Suprapubic skin (tissue), 4 donors: ENCODE data around the gene DOHH.

ENCODE experiments used
- POLR2A ChIP-seq, 2 donors: fragments of 450-650 bp; IDR thresholded peaks; one replicate each; pipeline ENCODE4 v1.6.1; 2017; ENCODE audit warnings: antibody characterized with exemption in 2 of 2, mild to moderate bottlenecking in 2 of 2, moderate library complexity in 2 of 2
- POLR2AphosphoS5 ChIP-seq, 3 donors: sonication (generic); formaldehyde crosslinking; IDR thresholded peaks; one replicate each; pipeline ENCODE4 v1.6.1; 2017; ENCODE audit warnings: antibody characterized with exemption in 3 of 3
- TF ChIP-seq, protein P1 (sequence below), 2 donors: fragments of 200-600 bp in 1 of 2; fragments of 450-650 bp in 1 of 2; sonication (generic) in 1 of 2; IDR thresholded peaks; one replicate each; pipeline ENCODE4 v1.5.1; 2016 to 2019; ENCODE audit warnings: antibody characterized with exemption in 2 of 2, mild to moderate bottlenecking in 1 of 2, moderate library complexity in 1 of 2

DNA sequence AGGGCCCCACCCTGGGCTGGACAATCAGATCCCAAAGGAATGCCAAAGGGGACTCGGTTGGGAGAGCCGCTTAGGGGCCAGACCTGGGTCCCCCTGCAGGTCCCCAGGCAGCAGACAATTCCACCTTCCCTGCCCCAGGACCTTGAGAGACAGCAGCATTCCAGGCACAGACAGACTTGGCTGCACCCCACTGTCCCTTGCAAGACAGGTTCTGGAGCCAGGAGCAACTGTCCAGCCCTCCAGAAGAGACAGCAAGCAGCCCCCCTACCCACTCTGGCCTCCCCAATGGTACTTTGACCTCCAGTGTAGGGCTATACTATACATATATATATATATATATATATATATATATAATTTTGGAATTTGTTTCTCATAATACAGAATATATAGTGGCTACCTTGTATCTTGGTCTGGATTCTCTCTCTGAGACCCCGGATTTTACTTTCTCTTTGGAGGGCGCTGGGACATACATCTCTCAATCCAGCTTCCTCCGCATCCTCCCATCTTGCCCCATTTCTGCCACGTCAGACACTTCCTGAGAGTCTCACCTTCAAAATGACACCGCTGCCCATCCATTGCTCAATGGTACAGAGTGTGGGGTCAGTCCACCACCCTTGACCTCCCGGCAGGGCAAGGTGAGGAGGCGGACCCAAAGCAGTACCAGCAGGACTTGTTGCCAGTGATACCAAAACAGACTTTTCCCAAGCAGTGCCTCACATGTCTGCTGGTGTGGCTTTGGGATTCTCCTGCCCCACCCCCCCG lies 32.9 kb downstream of the DOHH start:
- TF ChIP-seq, protein P1, sequence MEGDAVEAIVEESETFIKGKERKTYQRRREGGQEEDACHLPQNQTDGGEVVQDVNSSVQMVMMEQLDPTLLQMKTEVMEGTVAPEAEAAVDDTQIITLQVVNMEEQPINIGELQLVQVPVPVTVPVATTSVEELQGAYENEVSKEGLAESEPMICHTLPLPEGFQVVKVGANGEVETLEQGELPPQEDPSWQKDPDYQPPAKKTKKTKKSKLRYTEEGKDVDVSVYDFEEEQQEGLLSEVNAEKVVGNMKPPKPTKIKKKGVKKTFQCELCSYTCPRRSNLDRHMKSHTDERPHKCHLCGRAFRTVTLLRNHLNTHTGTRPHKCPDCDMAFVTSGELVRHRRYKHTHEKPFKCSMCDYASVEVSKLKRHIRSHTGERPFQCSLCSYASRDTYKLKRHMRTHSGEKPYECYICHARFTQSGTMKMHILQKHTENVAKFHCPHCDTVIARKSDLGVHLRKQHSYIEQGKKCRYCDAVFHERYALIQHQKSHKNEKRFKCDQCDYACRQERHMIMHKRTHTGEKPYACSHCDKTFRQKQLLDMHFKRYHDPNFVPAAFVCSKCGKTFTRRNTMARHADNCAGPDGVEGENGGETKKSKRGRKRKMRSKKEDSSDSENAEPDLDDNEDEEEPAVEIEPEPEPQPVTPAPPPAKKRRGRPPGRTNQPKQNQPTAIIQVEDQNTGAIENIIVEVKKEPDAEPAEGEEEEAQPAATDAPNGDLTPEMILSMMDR (IDR thresholded peaks at IDR 0.05) = no peak
- TF ChIP-seq POLR2A (IDR thresholded peaks at IDR 0.05) (no peak), POLR2AphosphoS5 (IDR thresholded peaks at IDR 0.05) (no peak)
